Erythroblast (primary cell): ENCODE measurements around the gene C1RL.
"Not testable (repeated sequence)": the region's sequence is repeated elsewhere in the genome, so short reads cannot be mapped to it uniquely, and the experiment has no call there.

Experiments
- DNase-seq, 2 experiments: peaks; one replicate each; lab custom pipeline; 2025; lab: John Stamatoyannopoulos, UW
- GATA1 ChIP-seq: IDR thresholded peaks from 2 replicates; pipeline ENCODE4 v1.6.1; 2011; ENCODE audit warnings: low read depth, mild to moderate bottlenecking, control low read depth, low read length, moderate library complexity
- POLR2A ChIP-seq: IDR thresholded peaks from 2 replicates; pipeline ENCODE4 v1.6.1; 2011; ENCODE audit warnings: mild to moderate bottlenecking, low read length

Gene C1RL

GRCh38 chr12:7116196-7116595, 7.2 kb upstream of the C1RL start:
- peak; percentile 66 to 82 for DNase-seq
- TF ChIP-seq GATA1 (no peak), POLR2A (no peak)

GRCh38 chr12:7114851-7115250, 5.8 kb upstream of the C1RL start:
- DNase-seq: no peak
- TF ChIP-seq GATA1: no peak
- no peak for TF ChIP-seq POLR2A

GRCh38 chr12:7114008-7114407, 5.0 kb upstream of the C1RL start:
- TF ChIP-seq GATA1 (no peak), POLR2A (no peak)
- DNase-seq: no peak

GRCh38 chr12:7113389-7113871, 4.4 kb upstream of the C1RL start:
- peak; percentile 63 to 80 for DNase-seq
- TF ChIP-seq GATA1: no peak
- TF ChIP-seq POLR2A: no peak

GRCh38 chr12:7112041-7112440, 3.0 kb upstream of the C1RL start:
- DNase-seq: no peak
- TF ChIP-seq POLR2A: no peak
- no peak for TF ChIP-seq GATA1

GRCh38 chr12:7110661-7111060, 1.6 kb upstream of the C1RL start:
- TF ChIP-seq GATA1: no peak
- no peak for TF ChIP-seq POLR2A
- DNase-seq: no peak

- no peak for DNase-seq
Observed at GRCh38 chr12:7109572-7109920, 532 bp upstream of the C1RL start.

GRCh38 chr12:7108003-7108795, 815 bp downstream of the C1RL start:
- DNase-seq: peak; percentile 74 to 76
- TF ChIP-seq POLR2A: peak; percentile 79
- TF ChIP-seq GATA1: no peak

More at GRCh38 chr12:7109572-7109920, 532 bp upstream of the C1RL start:
- no peak for TF ChIP-seq GATA1
- TF ChIP-seq POLR2A: no peak

- no peak for DNase-seq
Observed at GRCh38 chr12:7107636-7108002, 1.4 kb downstream of the C1RL start.

GRCh38 chr12:7107181-7107580, 1.8 kb downstream of the C1RL start:
- not testable (repeated sequence) for DNase-seq

More at GRCh38 chr12:7107636-7108002, 1.4 kb downstream of the C1RL start:
- no peak for TF ChIP-seq GATA1
- no peak for TF ChIP-seq POLR2A

- DNase-seq: peak in 1 of 2 experiments; percentile 20
- TF ChIP-seq POLR2A (no peak), GATA1 (no peak)
Observed at GRCh38 chr12:7106082-7106481, 2.9 kb downstream of the C1RL start.

- no peak for DNase-seq
- TF ChIP-seq POLR2A (no peak), GATA1 (no peak)
Observed at GRCh38 chr12:7103837-7104584, 5.0 kb downstream of the C1RL start.

GRCh38 chr12:7102582-7102981, 6.4 kb downstream of the C1RL start:
- no peak for DNase-seq
- TF ChIP-seq GATA1 (no peak), POLR2A (no peak)

- no peak for DNase-seq
- no peak for TF ChIP-seq GATA1
- no peak for TF ChIP-seq POLR2A
Observed at GRCh38 chr12:7101694-7102131, 7.3 kb downstream of the C1RL start.

GRCh38 chr12:7101047-7101693, 7.8 kb downstream of the C1RL start:
- DNase-seq: no peak
- TF ChIP-seq POLR2A (no peak), GATA1 (no peak)
